ENCODE measurements around the gene EPHB1.
"Not testable (repeated sequence)": the region's sequence is repeated elsewhere in the genome, so short reads cannot be mapped to it uniquely, and the experiment has no call there.

Gene EPHB1

GRCh38 chr3:134998855-134999254 is 203.8 kb downstream of the EPHB1 start:
- WGBS = 61% methylated on average over 3 of the region's 3 CpGs
- Histone ChIP-seq H2BK15ac (ENCODE audit: low read depth, poor library complexity, severe bottlenecking) (no peak overlapping the region), H3K14ac (ENCODE audit: low read length in 2 of 2) (no peak overlapping the region)

GRCh38 chr3:135000465-135000864 is 205.4 kb downstream of the EPHB1 start:
- no peak overlapping the region for H4K91ac ChIP-seq (ENCODE audit: low read length)
- no peak overlapping the region for H2BK15ac ChIP-seq (ENCODE audit: low read depth, poor library complexity, severe bottlenecking)
- no peaks in the 10 kb centered on the region for H3K36me3 ChIP-seq (ENCODE audit: control insufficient read depth in 1 of 2, insufficient read depth in 2 of 2, low read depth in 1 of 2, low read length in 2 of 2)
- H3K79me1 ChIP-seq (replicated peaks; ENCODE audit: low read length, poor library complexity, severe bottlenecking) = no peaks in the 10 kb centered on the region
- DNase-seq = no peak
- H3K4me2 ChIP-seq (ENCODE audit: low read length, poor library complexity, severe bottlenecking) = no peak overlapping the region
- no peak overlapping the region for H3K4ac ChIP-seq (ENCODE audit: low read depth in 1 of 2, low read length in 2 of 2)
- H3K23ac ChIP-seq (ENCODE audit: low read length in 2 of 2) = no peak overlapping the region
- H3K27me3 ChIP-seq (ENCODE audit: control insufficient read depth in 1 of 2, insufficient read depth in 1 of 2, low read length in 2 of 2) = no peaks in the 10 kb centered on the region
- H2AK5ac ChIP-seq (ENCODE audit: low read length, severe bottlenecking) = no peak overlapping the region
- H3K14ac ChIP-seq (ENCODE audit: low read length in 2 of 2) = no peak overlapping the region
- no peaks in the 10 kb centered on the region for H3K9me3 ChIP-seq (ENCODE audit: control insufficient read depth, low read length)
- no peak overlapping the region for H2BK5ac ChIP-seq (ENCODE audit: low read depth, low read length, poor library complexity, severe bottlenecking)
- no peak overlapping the region for H3K9ac ChIP-seq (ENCODE audit: low read length)
- 70% methylated on average over 3 of the region's 4 CpGs for WGBS
- no peak overlapping the region for H2AFZ ChIP-seq (ENCODE audit: low read depth, low read length)
- no peak overlapping the region for H2BK12ac ChIP-seq (ENCODE audit: low read length in 2 of 2)
- no peak overlapping the region for H3K18ac ChIP-seq (ENCODE audit: low read depth in 1 of 2, low read length in 2 of 2)
- H4K8ac ChIP-seq (ENCODE audit: low read length) = no peak overlapping the region
- H2BK120ac ChIP-seq (ENCODE audit: low read depth, low read length) = no peak overlapping the region
- no peak overlapping the region for H3K4me3 ChIP-seq (ENCODE audit: insufficient read depth in 1 of 2, low read depth in 1 of 2, low read length in 2 of 2)
- H3K4me1 ChIP-seq (ENCODE audit: control insufficient read depth, insufficient read depth, low read depth, low read length) = no peaks in the 10 kb centered on the region
- H3K27ac ChIP-seq (ENCODE audit: low read length, poor library complexity, severe bottlenecking) = no peak overlapping the region

More at GRCh38 chr3:134998855-134999254, 203.8 kb downstream of the EPHB1 start:
- no peaks in the 10 kb centered on the region for H3K4me1 ChIP-seq (ENCODE audit: control insufficient read depth, insufficient read depth, low read depth, low read length)
- no peak overlapping the region for H4K91ac ChIP-seq (ENCODE audit: low read length)
- H3K18ac ChIP-seq (ENCODE audit: low read depth in 1 of 2, low read length in 2 of 2) = no peak overlapping the region
- H3K23ac ChIP-seq (ENCODE audit: low read length in 2 of 2) = no peak overlapping the region
- no peaks in the 10 kb centered on the region for H3K79me1 ChIP-seq (replicated peaks; ENCODE audit: low read length, poor library complexity, severe bottlenecking)
- no peak overlapping the region for H2BK120ac ChIP-seq (ENCODE audit: low read depth, low read length)
- H3K27ac ChIP-seq (ENCODE audit: low read length, poor library complexity, severe bottlenecking) = no peak overlapping the region
- H2BK12ac ChIP-seq (ENCODE audit: low read length in 2 of 2) = no peak overlapping the region
- no peak overlapping the region for H3K9ac ChIP-seq (ENCODE audit: low read length)
- H2AFZ ChIP-seq (ENCODE audit: low read depth, low read length) = no peak overlapping the region
- H3K4me3 ChIP-seq (ENCODE audit: insufficient read depth in 1 of 2, low read depth in 1 of 2, low read length in 2 of 2) = no peak overlapping the region
- H4K8ac ChIP-seq (ENCODE audit: low read length) = no peak overlapping the region
- no peak overlapping the region for H2BK5ac ChIP-seq (ENCODE audit: low read depth, low read length, poor library complexity, severe bottlenecking)
- no peak overlapping the region for H3K4ac ChIP-seq (ENCODE audit: low read depth in 1 of 2, low read length in 2 of 2)
- H3K27me3 ChIP-seq (ENCODE audit: control insufficient read depth in 1 of 2, insufficient read depth in 1 of 2, low read length in 2 of 2) = no peaks in the 10 kb centered on the region
- no peak overlapping the region for H3K4me2 ChIP-seq (ENCODE audit: low read length, poor library complexity, severe bottlenecking)
- H2AK5ac ChIP-seq (ENCODE audit: low read length, severe bottlenecking) = no peak overlapping the region
- H3K36me3 ChIP-seq (ENCODE audit: control insufficient read depth in 1 of 2, insufficient read depth in 2 of 2, low read depth in 1 of 2, low read length in 2 of 2) = no peaks in the 10 kb centered on the region
- H3K9me3 ChIP-seq (ENCODE audit: control insufficient read depth, low read length) = no peaks in the 10 kb centered on the region
- no peak for DNase-seq

DNA sequence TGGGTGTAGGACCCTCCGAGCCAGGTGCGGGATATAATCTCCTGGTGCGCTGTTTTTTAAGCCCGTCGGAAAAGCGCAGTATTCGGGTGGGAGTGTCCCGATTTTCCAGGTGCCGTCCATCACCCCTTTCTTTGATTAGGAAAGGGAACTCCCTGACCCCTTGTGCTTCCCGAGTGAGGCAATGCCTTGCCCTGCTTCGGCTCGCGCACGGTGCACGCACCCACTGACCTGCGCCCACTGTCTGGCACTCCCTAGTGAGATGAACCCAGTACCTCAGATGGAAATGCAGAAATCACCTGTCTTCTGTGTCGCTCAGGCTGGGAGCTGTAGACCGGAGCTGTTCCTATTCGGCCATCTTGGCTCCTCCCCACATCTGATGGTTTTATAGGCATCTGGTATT is 210.6 kb downstream of the EPHB1 start:
- not testable (repeated sequence) for H3K9ac ChIP-seq (ENCODE audit: low read length); H2BK120ac ChIP-seq (ENCODE audit: low read depth, low read length)

GRCh38 chr3:135007607-135008006 is 212.5 kb downstream of the EPHB1 start:
- no peaks in the 10 kb centered on the region for H3K4me1 ChIP-seq (ENCODE audit: control insufficient read depth, insufficient read depth, low read depth, low read length)

More for the DNA sequence above, 210.6 kb downstream of the EPHB1 start:
- not testable (repeated sequence) for H3K23ac ChIP-seq (ENCODE audit: low read length in 2 of 2); H2BK15ac ChIP-seq (ENCODE audit: low read depth, poor library complexity, severe bottlenecking); H3K4ac ChIP-seq (ENCODE audit: low read depth in 1 of 2, low read length in 2 of 2); H3K14ac ChIP-seq (ENCODE audit: low read length in 2 of 2); H2BK5ac ChIP-seq (ENCODE audit: low read depth, low read length, poor library complexity, severe bottlenecking); H3K18ac ChIP-seq (ENCODE audit: low read depth in 1 of 2, low read length in 2 of 2); H2AK5ac ChIP-seq (ENCODE audit: low read length, severe bottlenecking); H3K9me3 ChIP-seq (ENCODE audit: control insufficient read depth, low read length); H3K4me3 ChIP-seq (ENCODE audit: insufficient read depth in 1 of 2, low read depth in 1 of 2, low read length in 2 of 2); H3K36me3 ChIP-seq (ENCODE audit: control insufficient read depth in 1 of 2, insufficient read depth in 2 of 2, low read depth in 1 of 2, low read length in 2 of 2); H2AFZ ChIP-seq (ENCODE audit: low read depth, low read length); H4K91ac ChIP-seq (ENCODE audit: low read length); H3K27ac ChIP-seq (ENCODE audit: low read length, poor library complexity, severe bottlenecking); H4K8ac ChIP-seq (ENCODE audit: low read length); H3K79me1 ChIP-seq (replicated peaks; ENCODE audit: low read length, poor library complexity, severe bottlenecking); H3K4me2 ChIP-seq (ENCODE audit: low read length, poor library complexity, severe bottlenecking); H3K27me3 ChIP-seq (ENCODE audit: control insufficient read depth in 1 of 2, insufficient read depth in 1 of 2, low read length in 2 of 2); H3K4me1 ChIP-seq (ENCODE audit: control insufficient read depth, insufficient read depth, low read depth, low read length); DNase-seq; H2BK12ac ChIP-seq (ENCODE audit: low read length in 2 of 2)
- 91% methylated on average over 19 of the region's 19 CpGs for WGBS

More at GRCh38 chr3:135007607-135008006, 212.5 kb downstream of the EPHB1 start:
- Histone ChIP-seq H3K27me3 (ENCODE audit: control insufficient read depth in 1 of 2, insufficient read depth in 1 of 2, low read length in 2 of 2) (no peaks in the 10 kb centered on the region), H3K4me2 (ENCODE audit: low read length, poor library complexity, severe bottlenecking) (no peak overlapping the region), H2AFZ (ENCODE audit: low read depth, low read length) (no peak overlapping the region), H3K18ac (ENCODE audit: low read depth in 1 of 2, low read length in 2 of 2) (no peak overlapping the region), H3K9ac (ENCODE audit: low read length) (no peak overlapping the region), H2BK120ac (ENCODE audit: low read depth, low read length) (no peak overlapping the region), H2AK5ac (ENCODE audit: low read length, severe bottlenecking) (no peak overlapping the region), H3K27ac (ENCODE audit: low read length, poor library complexity, severe bottlenecking) (no peak overlapping the region), H2BK15ac (ENCODE audit: low read depth, poor library complexity, severe bottlenecking) (no peak overlapping the region), H3K4me3 (ENCODE audit: insufficient read depth in 1 of 2, low read depth in 1 of 2, low read length in 2 of 2) (no peak overlapping the region), H3K23ac (ENCODE audit: low read length in 2 of 2) (no peak overlapping the region), H3K14ac (ENCODE audit: low read length in 2 of 2) (no peak overlapping the region), H3K36me3 (ENCODE audit: control insufficient read depth in 1 of 2, insufficient read depth in 2 of 2, low read depth in 1 of 2, low read length in 2 of 2) (no peaks in the 10 kb centered on the region), H4K8ac (ENCODE audit: low read length) (no peak overlapping the region), H2BK12ac (ENCODE audit: low read length in 2 of 2) (no peak overlapping the region), H3K79me1 (replicated peaks; ENCODE audit: low read length, poor library complexity, severe bottlenecking) (no peaks in the 10 kb centered on the region), H2BK5ac (ENCODE audit: low read depth, low read length, poor library complexity, severe bottlenecking) (no peak overlapping the region), H4K91ac (ENCODE audit: low read length) (no peak overlapping the region), H3K4ac (ENCODE audit: low read depth in 1 of 2, low read length in 2 of 2) (no peak overlapping the region), H3K9me3 (ENCODE audit: control insufficient read depth, low read length) (no peaks in the 10 kb centered on the region)
- no peak for DNase-seq
- 69% methylated on average over 7 of the region's 7 CpGs for WGBS
